HG02588 (cell line): ENCODE data around the gene LARGE1.

ENCODE experiments used
- ATAC-seq: cut with Tn5 transposase; IDR thresholded peaks from one replicate; pipeline ENCODE4 v1.9.1; 2021; ENCODE audit warnings: mild to moderate bottlenecking, moderate library complexity; ENCODE audit not compliant: unreplicated experiment

LARGE1 gene

GRCh38 chr22:33678523-33678922, 241.8 kb downstream of the LARGE1 start:
- no peak for ATAC-seq

- no peak for ATAC-seq
Measured at GRCh38 chr22:33677536-33677935, 242.7 kb downstream of the LARGE1 start.

GRCh38 chr22:33674357-33674756, 245.9 kb downstream of the LARGE1 start:
- no peak for ATAC-seq

- no peak for ATAC-seq
Measured at GRCh38 chr22:33669746-33670145, 250.5 kb downstream of the LARGE1 start.

- ATAC-seq = no peak
Measured at GRCh38 chr22:33666961-33667619, 253.2 kb downstream of the LARGE1 start.

GRCh38 chr22:33666279-33666960, 253.9 kb downstream of the LARGE1 start:
- no peak for ATAC-seq

- ATAC-seq = no peak
Measured at GRCh38 chr22:33659448-33659847, 260.8 kb downstream of the LARGE1 start.

GRCh38 chr22:33658775-33659174, 261.5 kb downstream of the LARGE1 start:
- no peak for ATAC-seq

- ATAC-seq = no peak
Measured at GRCh38 chr22:33657670-33658069, 262.6 kb downstream of the LARGE1 start.

- ATAC-seq = no peak
Measured at GRCh38 chr22:33656808-33657628, 263.3 kb downstream of the LARGE1 start.

GRCh38 chr22:33654173-33654895, 265.9 kb downstream of the LARGE1 start:
- ATAC-seq = no peak

- no peak for ATAC-seq
Measured at GRCh38 chr22:33653532-33654063, 266.7 kb downstream of the LARGE1 start.

GRCh38 chr22:33652615-33653014, 267.7 kb downstream of the LARGE1 start:
- ATAC-seq = no peak

- no peak for ATAC-seq
Measured at GRCh38 chr22:33650244-33650643, 270.0 kb downstream of the LARGE1 start.

- no peak for ATAC-seq
Measured at GRCh38 chr22:33648478-33648877, 271.8 kb downstream of the LARGE1 start.

GRCh38 chr22:33640900-33641299, 279.4 kb downstream of the LARGE1 start:
- no peak for ATAC-seq

GRCh38 chr22:33639588-33640254, 280.6 kb downstream of the LARGE1 start:
- ATAC-seq = no peak

GRCh38 chr22:33635766-33636165, 284.5 kb downstream of the LARGE1 start:
- ATAC-seq = no peak

- no peak for ATAC-seq
Measured at GRCh38 chr22:33631777-33632176, 288.5 kb downstream of the LARGE1 start.

- ATAC-seq = no peak
Measured at GRCh38 chr22:33625959-33626358, 294.3 kb downstream of the LARGE1 start.
